ENCODE data around the gene RHOV. TPM values are rescaled to one million over a fixed set of nuclear protein-coding genes. Genes with fewer than 3 reads are reported as not detected.

RHOV gene
- polyA plus RNA-seq (ENCODE audit: insufficient read length in 4 of 4), result 1 to 10 TPM; 1.6 to 2.3 (median 1.8) TPM

- DNase-seq (ENCODE audit: low read depth in 4 of 4, low spot score in 2 of 4), result peak in 1 of 4 donors; percentile 49
These were observed at the start of gene RHOV for GRCh38 chr15:40873694-40874561. Gene RHOV (minus strand): TSS chr15:40874234. CDS start chr15:40874139, 95 bp downstream.

- DNase-seq (ENCODE audit: low read depth in 4 of 4, low spot score in 2 of 4), result no peak
These were observed 49.5 kb upstream of the RHOV start for GRCh38 chr15:40923551-40923950.

- DNase-seq (ENCODE audit: low read depth in 4 of 4, low spot score in 2 of 4), result no peak
These were observed 48.6 kb upstream of the RHOV start for GRCh38 chr15:40922608-40923005.

GRCh38 chr15:40921949-40922607 is 48.0 kb upstream of the RHOV start:
- no peak for DNase-seq (ENCODE audit: low read depth in 4 of 4, low spot score in 2 of 4)

GRCh38 chr15:40918799-40919392 is 44.9 kb upstream of the RHOV start:
- DNase-seq (ENCODE audit: low read depth in 4 of 4, low spot score in 2 of 4), result no peak

GRCh38 chr15:40918146-40918798 is 44.2 kb upstream of the RHOV start:
- DNase-seq (ENCODE audit: low read depth in 4 of 4, low spot score in 2 of 4), result no peak

GRCh38 chr15:40917585-40917984 is 43.6 kb upstream of the RHOV start:
- DNase-seq (ENCODE audit: low read depth in 4 of 4, low spot score in 2 of 4), result no peak

- DNase-seq (ENCODE audit: low read depth in 4 of 4, low spot score in 2 of 4), result no peak
These were observed 41.6 kb upstream of the RHOV start for GRCh38 chr15:40915679-40916078.

- DNase-seq (ENCODE audit: low read depth in 4 of 4, low spot score in 2 of 4), result no peak
These were observed 41.2 kb upstream of the RHOV start for GRCh38 chr15:40915116-40915661.

- no peak for DNase-seq (ENCODE audit: low read depth in 4 of 4, low spot score in 2 of 4)
These were observed 40.5 kb upstream of the RHOV start for GRCh38 chr15:40914486-40914885.

GRCh38 chr15:40914013-40914412 is 40.0 kb upstream of the RHOV start:
- no peak for DNase-seq (ENCODE audit: low read depth in 4 of 4, low spot score in 2 of 4)

GRCh38 chr15:40912478-40912877 is 38.4 kb upstream of the RHOV start:
- no peak for DNase-seq (ENCODE audit: low read depth in 4 of 4, low spot score in 2 of 4)

- DNase-seq (ENCODE audit: low read depth in 4 of 4, low spot score in 2 of 4), result no peak
These were observed 37.7 kb upstream of the RHOV start for GRCh38 chr15:40911693-40912092.

GRCh38 chr15:40911141-40911540 is 37.1 kb upstream of the RHOV start:
- peak in 1 of 4 donors; percentile 71 for DNase-seq (ENCODE audit: low read depth in 4 of 4, low spot score in 2 of 4)

GRCh38 chr15:40909662-40910630 is 35.9 kb upstream of the RHOV start:
- DNase-seq (ENCODE audit: low read depth in 4 of 4, low spot score in 2 of 4), result no peak

GRCh38 chr15:40908095-40908494 is 34.1 kb upstream of the RHOV start:
- no peak for DNase-seq (ENCODE audit: low read depth in 4 of 4, low spot score in 2 of 4)

GRCh38 chr15:40906991-40907802 is 33.2 kb upstream of the RHOV start:
- no peak for DNase-seq (ENCODE audit: low read depth in 4 of 4, low spot score in 2 of 4)

- DNase-seq (ENCODE audit: low read depth in 4 of 4, low spot score in 2 of 4), result no peak
These were observed 32.3 kb upstream of the RHOV start for GRCh38 chr15:40906091-40906990.

All from left renal cortex interstitium (tissue), 4 donors.